Loucy (cell line): Measurements from ENCODE around the gene CLASP1.

Experiments
- EZH2phosphoT487 ChIP-seq: fragments of 200-600 bp; IDR thresholded peaks from 2 replicates; pipeline ENCODE4 v1.6.1; 2018; ENCODE audit warnings: antibody characterized with exemption, mild to moderate bottlenecking, moderate library complexity, borderline replicate concordance
- TF ChIP-seq, protein P1 (sequence below): fragments of 200-600 bp; sonication (generic); conservative IDR thresholded peaks from 2 replicates; pipeline ENCODE4 v1.5.1; 2014; ENCODE audit warnings: mild to moderate bottlenecking, antibody characterized with exemption, low read length

DNA sequence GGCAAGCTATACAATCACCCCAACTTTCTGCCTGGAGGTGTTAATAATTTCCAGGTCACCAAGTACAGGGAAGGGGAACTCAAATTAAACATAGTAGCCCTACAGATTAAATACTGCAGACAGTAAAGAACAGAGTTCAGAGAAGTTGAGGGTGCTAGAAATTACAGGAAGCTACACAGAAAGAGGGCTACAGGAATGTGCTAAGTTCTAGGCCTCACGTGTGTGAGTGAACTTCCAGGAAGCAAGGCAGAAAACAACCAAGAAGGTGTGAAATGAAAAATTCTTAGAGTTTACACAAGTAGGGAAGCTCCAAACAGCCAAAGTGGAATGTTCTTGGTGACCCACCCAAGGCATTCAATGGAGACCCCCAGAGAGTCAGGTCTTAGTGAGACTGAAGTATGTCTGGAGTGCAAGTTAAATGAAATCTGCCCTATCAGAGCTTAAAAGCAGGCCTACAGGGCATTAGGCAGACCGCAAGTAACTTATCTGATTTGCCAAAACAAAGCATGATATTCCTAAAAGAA is 176.7 kb downstream of the CLASP1 start:
- TF ChIP-seq, protein P1, sequence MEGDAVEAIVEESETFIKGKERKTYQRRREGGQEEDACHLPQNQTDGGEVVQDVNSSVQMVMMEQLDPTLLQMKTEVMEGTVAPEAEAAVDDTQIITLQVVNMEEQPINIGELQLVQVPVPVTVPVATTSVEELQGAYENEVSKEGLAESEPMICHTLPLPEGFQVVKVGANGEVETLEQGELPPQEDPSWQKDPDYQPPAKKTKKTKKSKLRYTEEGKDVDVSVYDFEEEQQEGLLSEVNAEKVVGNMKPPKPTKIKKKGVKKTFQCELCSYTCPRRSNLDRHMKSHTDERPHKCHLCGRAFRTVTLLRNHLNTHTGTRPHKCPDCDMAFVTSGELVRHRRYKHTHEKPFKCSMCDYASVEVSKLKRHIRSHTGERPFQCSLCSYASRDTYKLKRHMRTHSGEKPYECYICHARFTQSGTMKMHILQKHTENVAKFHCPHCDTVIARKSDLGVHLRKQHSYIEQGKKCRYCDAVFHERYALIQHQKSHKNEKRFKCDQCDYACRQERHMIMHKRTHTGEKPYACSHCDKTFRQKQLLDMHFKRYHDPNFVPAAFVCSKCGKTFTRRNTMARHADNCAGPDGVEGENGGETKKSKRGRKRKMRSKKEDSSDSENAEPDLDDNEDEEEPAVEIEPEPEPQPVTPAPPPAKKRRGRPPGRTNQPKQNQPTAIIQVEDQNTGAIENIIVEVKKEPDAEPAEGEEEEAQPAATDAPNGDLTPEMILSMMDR: no peak
- no peak for TF ChIP-seq EZH2phosphoT487
